Measurements from ENCODE around the gene FAM83F. TPM values are rescaled to one million over a fixed set of nuclear protein-coding genes. Genes with fewer than 3 reads are reported as not detected.
"Not testable (repeated sequence)": the region's sequence is repeated elsewhere in the genome, so short reads cannot be mapped to it uniquely, and the experiment has no call there.

The FAM83F gene
- polyA plus RNA-seq, 1 experiment, result not detected

DNA sequence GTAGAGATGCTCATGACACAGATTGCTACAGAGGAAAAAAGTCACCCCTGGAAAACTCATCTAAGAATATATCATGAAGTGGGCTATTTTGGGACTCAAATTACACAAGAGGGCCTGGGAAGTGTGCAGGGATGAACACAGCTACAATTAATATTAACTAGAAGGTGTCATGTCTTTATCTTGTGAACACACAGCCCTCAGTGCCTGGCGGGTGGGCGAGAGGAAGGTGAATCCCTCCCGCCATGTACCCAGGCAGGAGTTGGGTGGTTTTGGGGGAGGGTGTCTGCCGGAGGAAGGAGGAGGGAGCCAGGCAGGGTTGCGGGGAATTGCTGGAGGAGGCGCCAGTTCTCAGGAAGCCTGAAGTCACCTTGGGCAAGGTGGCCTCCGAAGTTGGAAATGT, 5.1 kb upstream of the FAM83F start:
- no peaks in the 10 kb centered on the region for H3K36me3 ChIP-seq (ENCODE audit: control insufficient read depth, insufficient read depth, low read length)
- no peak for DNase-seq (ENCODE audit: low read depth)
- no peak for TF ChIP-seq CTCF (IDR thresholded peaks at IDR 0.05; ENCODE audit: insufficient read depth, low read depth, low read length)
- H3K27me3 ChIP-seq (ENCODE audit: control insufficient read depth, insufficient read depth, low read length), result peaks cover 9% of the 10 kb centered on the region
- CTCF ChIA-PET, result no interaction called here
- POLR2A ChIA-PET, result no interaction called here
- no peak overlapping the region for H3K4me3 ChIP-seq (ENCODE audit: low read depth, low read length)

- DNase-seq (ENCODE audit: low read depth), result no peak
- Histone ChIP-seq H3K27me3 (ENCODE audit: control insufficient read depth, insufficient read depth, low read length) (peaks cover 15% of the 10 kb centered on the region), H3K36me3 (ENCODE audit: control insufficient read depth, insufficient read depth, low read length) (no peaks in the 10 kb centered on the region), H3K4me3 (ENCODE audit: low read depth, low read length) (no peak overlapping the region)
- ChIA-PET POLR2A (no interaction called here), CTCF (interaction anchor here (2.0 kb wide), 1 partner anchor 10 kb away, joined by 5 read pairs; no protein-coding TSS in a partner anchor)
- TF ChIP-seq CTCF (IDR thresholded peaks at IDR 0.05; ENCODE audit: insufficient read depth, low read depth, low read length), result no peak
Measured at GRCh38 chr22:39990686-39991085, 4.1 kb upstream of the FAM83F start.

- H3K36me3 ChIP-seq (ENCODE audit: control insufficient read depth, insufficient read depth, low read length), result no peaks in the 10 kb centered on the region
- no peak for TF ChIP-seq CTCF (IDR thresholded peaks at IDR 0.05; ENCODE audit: insufficient read depth, low read depth, low read length)
- no peak for DNase-seq (ENCODE audit: low read depth)
- peaks cover 18% of the 10 kb centered on the region for H3K27me3 ChIP-seq (ENCODE audit: control insufficient read depth, insufficient read depth, low read length)
- POLR2A ChIA-PET, result no interaction called here
- CTCF ChIA-PET, result interaction anchor here (2.0 kb wide), 1 partner anchor 9 kb away, joined by 5 read pairs; no protein-coding TSS in a partner anchor
- no peak overlapping the region for H3K4me3 ChIP-seq (ENCODE audit: low read depth, low read length)
Measured at GRCh38 chr22:39991159-39991860, 3.4 kb upstream of the FAM83F start.

DNA sequence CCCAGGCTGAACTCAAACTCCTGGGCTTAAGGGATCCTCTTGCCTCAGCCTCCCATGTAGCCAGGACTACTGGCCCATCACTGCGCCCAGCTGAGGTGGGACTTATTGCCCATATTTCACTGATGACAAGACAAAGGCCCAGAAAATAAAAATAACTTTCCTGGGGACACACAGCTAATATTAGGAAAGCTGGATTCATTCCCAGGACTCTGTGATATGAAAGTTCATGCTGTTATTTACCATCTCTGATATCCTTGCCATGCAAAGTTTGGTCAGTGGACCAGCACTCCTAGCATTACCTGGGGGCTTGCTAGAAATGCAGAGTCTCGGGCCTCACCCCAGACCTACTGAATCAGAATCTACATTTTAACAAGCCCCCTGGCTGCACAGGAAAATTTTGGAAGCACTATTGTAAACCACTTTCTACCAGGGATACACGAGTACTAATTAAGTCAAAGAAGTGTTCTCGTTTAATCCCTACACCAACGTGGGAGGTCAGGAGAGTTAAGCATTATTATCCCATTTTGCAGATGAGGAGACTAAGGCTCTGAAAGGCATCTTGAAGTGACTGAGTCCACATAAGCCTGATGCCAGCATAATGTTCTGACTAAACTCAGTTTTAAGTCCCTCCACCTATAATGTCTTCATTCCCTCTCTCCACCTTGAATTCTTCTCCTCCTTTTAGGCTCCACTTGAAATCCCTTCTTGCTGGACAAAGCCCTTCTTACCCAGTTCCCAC, 2.5 kb upstream of the FAM83F start:
- POLR2A ChIA-PET, result no interaction called here
- Histone ChIP-seq H3K36me3 (ENCODE audit: control insufficient read depth, insufficient read depth, low read length) (no peaks in the 10 kb centered on the region), H3K4me3 (ENCODE audit: low read depth, low read length) (no peak overlapping the region), H3K27me3 (ENCODE audit: control insufficient read depth, insufficient read depth, low read length) (peaks cover 16% of the 10 kb centered on the region)
- CTCF ChIA-PET, result interaction anchor here (2.0 kb wide), 1 partner anchor 9 kb away, joined by 5 read pairs; no protein-coding TSS in a partner anchor
- DNase-seq (ENCODE audit: low read depth), result no peak
- no peak for TF ChIP-seq CTCF (IDR thresholded peaks at IDR 0.05; ENCODE audit: insufficient read depth, low read depth, low read length)

DNA sequence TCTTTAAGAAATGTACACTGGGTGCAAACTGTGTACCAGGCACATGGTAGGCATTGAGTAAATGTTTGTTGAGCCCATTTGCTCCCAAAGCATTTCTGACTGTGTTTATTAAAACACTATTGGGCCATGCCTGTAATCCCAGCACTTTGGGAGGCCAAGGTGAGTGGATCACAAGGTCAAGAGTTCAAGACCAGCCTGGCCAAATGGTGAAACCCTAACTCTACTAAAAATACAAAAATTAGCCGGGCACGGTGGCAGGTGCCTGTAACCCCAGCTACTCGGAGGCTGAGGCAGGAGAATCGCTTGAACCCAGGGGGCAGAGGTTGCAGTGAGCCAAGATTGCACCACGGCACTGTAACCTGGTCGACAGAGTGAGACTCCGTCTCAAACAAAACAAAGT, 1.9 kb upstream of the FAM83F start:
- DNase-seq (ENCODE audit: low read depth); H3K4me3 ChIP-seq (ENCODE audit: low read depth, low read length); H3K36me3 ChIP-seq (ENCODE audit: control insufficient read depth, insufficient read depth, low read length); CTCF ChIA-PET; POLR2A ChIA-PET: not testable (repeated sequence)
- H3K27me3 ChIP-seq (ENCODE audit: control insufficient read depth, insufficient read depth, low read length), result peaks cover 16% of the 10 kb centered on the region
